Measurements from ENCODE around the gene TNFRSF14. TPM values are rescaled to one million over a fixed set of nuclear protein-coding genes. Genes with fewer than 3 reads are reported as not detected.

The TNFRSF14 gene
- total RNA-seq, 1 experiment from 2014 or later, result 0.57 TPM

DNA sequence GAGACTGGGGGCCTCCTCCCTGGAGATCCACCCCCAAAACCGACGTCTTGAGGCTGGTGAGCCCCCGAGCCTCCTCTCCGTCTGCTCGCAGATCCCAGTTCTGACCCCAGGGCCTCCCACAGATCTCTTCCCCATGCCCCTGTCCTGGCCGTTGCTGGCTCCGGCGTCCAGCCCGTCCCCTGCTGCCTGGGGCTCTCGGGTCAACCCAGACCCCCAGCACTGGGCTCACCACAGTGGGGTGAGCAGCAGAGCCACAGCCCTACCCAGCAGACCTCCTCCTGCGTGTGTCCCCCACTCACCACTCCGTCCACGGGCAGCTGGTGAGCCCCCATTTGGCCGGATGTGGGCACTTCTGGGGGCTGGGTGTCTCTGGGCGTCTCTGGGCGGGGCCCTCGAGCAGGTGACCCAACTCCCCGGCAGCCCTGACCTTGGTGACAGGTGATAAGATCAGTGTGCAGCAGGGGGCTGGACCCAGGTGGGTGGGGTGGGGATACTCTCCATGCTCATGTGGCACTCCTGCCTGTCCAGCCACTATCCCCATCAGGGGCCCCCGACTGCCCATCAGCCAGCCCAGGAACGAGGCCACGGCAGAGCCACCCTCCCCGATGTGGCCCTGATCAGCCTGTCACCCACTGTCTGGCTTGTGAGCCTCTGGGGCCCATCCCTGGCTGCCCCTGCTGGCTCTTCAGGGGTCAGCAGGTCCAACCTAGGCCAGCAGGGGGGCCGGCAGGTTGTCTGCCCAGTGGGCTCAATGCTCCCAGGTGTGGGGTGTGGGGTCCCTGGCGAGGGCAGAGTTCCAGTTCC lies 709 bp downstream of the TNFRSF14 start:
- H4K91ac ChIP-seq (ENCODE audit: insufficient read length, low read depth, low read length), result no peak overlapping the region
- no peak overlapping the region for H2BK5ac ChIP-seq (ENCODE audit: insufficient read length, low read length)
- no peak for TF ChIP-seq CTCF (conservative IDR thresholded peaks at IDR 0.05)
- no peak overlapping the region for H3K4me3 Mint-ChIP-seq
- H3K56ac ChIP-seq (ENCODE audit: insufficient read length, low read depth, low read length), result no peak overlapping the region
- H2AFZ ChIP-seq (ENCODE audit: low read length), result no peak overlapping the region
- no peaks in the 10 kb centered on the region for H3K23me2 ChIP-seq (ENCODE audit: insufficient read length, low read depth, low read length, poor library complexity, severe bottlenecking)
- no peak overlapping the region for H2BK20ac ChIP-seq (ENCODE audit: low read depth, low read length, poor library complexity, severe bottlenecking)
- no peak overlapping the region for H3K4ac ChIP-seq (ENCODE audit: low read depth, low read length)
- no peak overlapping the region for H2AK5ac ChIP-seq (ENCODE audit: insufficient read length, low read length)
- no peaks in the 10 kb centered on the region for H4K20me1 ChIP-seq (ENCODE audit: control insufficient read depth, insufficient read depth, insufficient read length)
- H4K8ac ChIP-seq (replicated peaks; ENCODE audit: insufficient read length, low read depth, low read length), result no peak overlapping the region
- H3K27ac Mint-ChIP-seq, result peak overlapping the region; percentile 27 to 82 (median 67); a peak in 3 of 7 replicates
- H3K4me2 ChIP-seq (ENCODE audit: insufficient read depth, insufficient read length, low read length), result no peak overlapping the region
- H3K36me3 Mint-ChIP-seq (ENCODE audit: insufficient read depth in 1 of 3, low read depth in 3 of 3), result no peaks in the 10 kb centered on the region
- H3K18ac ChIP-seq (ENCODE audit: insufficient read length, low read depth, low read length), result no peak overlapping the region
- H3K79me2 ChIP-seq (ENCODE audit: insufficient read depth, low read length), result no peaks in the 10 kb centered on the region
- no peak for DNase-seq
- H3K23ac ChIP-seq (ENCODE audit: insufficient read length, low read depth, low read length), result no peak overlapping the region
- no CpG with 5 or more reads among the region's 24 CpGs for WGBS (ENCODE audit: extremely low coverage, insufficient read length, low lambda C conversion rate)
- H3K4me1 Mint-ChIP-seq, result peaks cover 9 to 10% of the 10 kb centered on the region in 2 experiments
- peaks cover 2% of the 10 kb centered on the region; the same call in 1 of the 2 replicates for H3K27me3 Mint-ChIP-seq (ENCODE audit: low read depth)
- H3K9me3 ChIP-seq (ENCODE audit: control insufficient read depth, low read depth, low read length), result no peaks in the 10 kb centered on the region
- no peak overlapping the region for H4K5ac ChIP-seq (ENCODE audit: insufficient read length, low read depth, low read length)
- H3K9me3 Mint-ChIP-seq, result no peaks in the 10 kb centered on the region; a peak in 1 of 5 replicates
- H3K79me1 ChIP-seq (ENCODE audit: insufficient read depth, low read depth, low read length, poor library complexity, severe bottlenecking), result no peaks in the 10 kb centered on the region
- no peak overlapping the region for H2BK12ac ChIP-seq (ENCODE audit: insufficient read length, low read depth, low read length)
- no peak overlapping the region for H2BK15ac ChIP-seq (ENCODE audit: low read depth, low read length)
- H2BK120ac ChIP-seq (ENCODE audit: low read depth, low read length, poor library complexity, severe bottlenecking), result no peak overlapping the region
- no peaks in the 10 kb centered on the region for H3K27me3 ChIP-seq (ENCODE audit: insufficient read depth, low read length)
- H3K9ac ChIP-seq (ENCODE audit: extremely low read depth, insufficient read length, low read length), result no peak overlapping the region
- no peak overlapping the region for H3T11ph ChIP-seq (ENCODE audit: low read length)
- H3K14ac ChIP-seq (ENCODE audit: insufficient read depth, low read length), result peak overlapping the region; percentile 10; the same call in 1 of the 2 replicates
- no peaks in the 10 kb centered on the region for H3K4me1 ChIP-seq (ENCODE audit: insufficient read depth, low read length)
- H3K27ac ChIP-seq (ENCODE audit: insufficient read length, low read depth, low read length), result no peak overlapping the region
